ENCODE data around the gene RUNDC3A. TPM values are rescaled to one million over a fixed set of nuclear protein-coding genes. Genes with fewer than 3 reads are reported as not detected.
A peak's percentile ranks its signal among the peaks of the same experiment; 100 is the strongest.

The RUNDC3A gene
- total and polyA plus RNA-seq, 2 of the 13 experiments (the other 11 are each of a cell fraction or from before 2014, with no cell fraction given): 0.25 TPM; not detected in 1

DNA sequence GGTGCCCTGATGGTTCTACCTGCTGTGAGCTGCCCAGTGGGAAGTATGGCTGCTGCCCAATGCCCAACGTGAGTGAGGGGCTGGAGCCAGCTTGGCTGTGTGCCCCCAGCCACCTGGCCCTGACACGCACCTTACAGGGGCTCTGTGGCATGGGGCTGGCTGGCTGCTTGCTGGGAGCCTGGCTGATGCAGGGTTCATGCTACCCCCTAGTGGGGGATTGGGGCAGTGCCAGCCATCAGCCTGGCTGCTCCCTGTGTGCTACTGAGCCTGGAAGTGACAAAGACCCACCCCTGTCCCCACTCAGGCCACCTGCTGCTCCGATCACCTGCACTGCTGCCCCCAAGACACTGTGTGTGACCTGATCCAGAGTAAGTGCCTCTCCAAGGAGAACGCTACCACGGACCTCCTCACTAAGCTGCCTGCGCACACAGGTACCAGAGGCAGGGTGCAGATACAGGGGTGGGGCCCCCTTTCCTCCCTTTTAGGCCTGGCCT lies 42.4 kb downstream of the RUNDC3A start (continued):
- TF ChIP-seq ZNF275 (CRISPR knock-in tag; IDR thresholded peaks at IDR 0.05; ENCODE audit: borderline replicate concordance) (no peak), GTF2F1 (IDR thresholded peaks at IDR 0.05; ENCODE audit: low read length) (no peak), ZNF232 (CRISPR knock-in tag; IDR thresholded peaks at IDR 0.05; ENCODE audit: borderline replicate concordance) (no peak), ZNF143 (CRISPR knock-in tag; IDR thresholded peaks at IDR 0.05) (no peak), MTERF4 (CRISPR knock-in tag; IDR thresholded peaks at IDR 0.05) (no peak), ZFP90 (CRISPR knock-in tag; IDR thresholded peaks at IDR 0.05; ENCODE audit: borderline replicate concordance) (peak; percentile 72; the same call in 1 of the 2 replicates), ZNF317 (CRISPR knock-in tag; IDR thresholded peaks at IDR 0.05) (no peak), ZNF569 (CRISPR knock-in tag; IDR thresholded peaks at IDR 0.05; ENCODE audit: borderline replicate concordance) (no peak), SOX5 (CRISPR knock-in tag; IDR thresholded peaks at IDR 0.05; ENCODE audit: borderline replicate concordance) (no peak), FOXP4 (CRISPR knock-in tag; IDR thresholded peaks at IDR 0.05) (no peak), POGZ (CRISPR knock-in tag; IDR thresholded peaks at IDR 0.05) (no peak), ZFP91 (CRISPR knock-in tag; IDR thresholded peaks at IDR 0.05; ENCODE audit: borderline replicate concordance) (peak; percentile 73; the same call in 1 of the 2 replicates), NFATC3 (CRISPR knock-in tag; IDR thresholded peaks at IDR 0.05) (no peak)
- TF ChIP-seq, protein P1, sequence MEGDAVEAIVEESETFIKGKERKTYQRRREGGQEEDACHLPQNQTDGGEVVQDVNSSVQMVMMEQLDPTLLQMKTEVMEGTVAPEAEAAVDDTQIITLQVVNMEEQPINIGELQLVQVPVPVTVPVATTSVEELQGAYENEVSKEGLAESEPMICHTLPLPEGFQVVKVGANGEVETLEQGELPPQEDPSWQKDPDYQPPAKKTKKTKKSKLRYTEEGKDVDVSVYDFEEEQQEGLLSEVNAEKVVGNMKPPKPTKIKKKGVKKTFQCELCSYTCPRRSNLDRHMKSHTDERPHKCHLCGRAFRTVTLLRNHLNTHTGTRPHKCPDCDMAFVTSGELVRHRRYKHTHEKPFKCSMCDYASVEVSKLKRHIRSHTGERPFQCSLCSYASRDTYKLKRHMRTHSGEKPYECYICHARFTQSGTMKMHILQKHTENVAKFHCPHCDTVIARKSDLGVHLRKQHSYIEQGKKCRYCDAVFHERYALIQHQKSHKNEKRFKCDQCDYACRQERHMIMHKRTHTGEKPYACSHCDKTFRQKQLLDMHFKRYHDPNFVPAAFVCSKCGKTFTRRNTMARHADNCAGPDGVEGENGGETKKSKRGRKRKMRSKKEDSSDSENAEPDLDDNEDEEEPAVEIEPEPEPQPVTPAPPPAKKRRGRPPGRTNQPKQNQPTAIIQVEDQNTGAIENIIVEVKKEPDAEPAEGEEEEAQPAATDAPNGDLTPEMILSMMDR (CRISPR knock-in tag; IDR thresholded peaks at IDR 0.05): peak; percentile 91
- TF ChIP-seq, protein P2, sequence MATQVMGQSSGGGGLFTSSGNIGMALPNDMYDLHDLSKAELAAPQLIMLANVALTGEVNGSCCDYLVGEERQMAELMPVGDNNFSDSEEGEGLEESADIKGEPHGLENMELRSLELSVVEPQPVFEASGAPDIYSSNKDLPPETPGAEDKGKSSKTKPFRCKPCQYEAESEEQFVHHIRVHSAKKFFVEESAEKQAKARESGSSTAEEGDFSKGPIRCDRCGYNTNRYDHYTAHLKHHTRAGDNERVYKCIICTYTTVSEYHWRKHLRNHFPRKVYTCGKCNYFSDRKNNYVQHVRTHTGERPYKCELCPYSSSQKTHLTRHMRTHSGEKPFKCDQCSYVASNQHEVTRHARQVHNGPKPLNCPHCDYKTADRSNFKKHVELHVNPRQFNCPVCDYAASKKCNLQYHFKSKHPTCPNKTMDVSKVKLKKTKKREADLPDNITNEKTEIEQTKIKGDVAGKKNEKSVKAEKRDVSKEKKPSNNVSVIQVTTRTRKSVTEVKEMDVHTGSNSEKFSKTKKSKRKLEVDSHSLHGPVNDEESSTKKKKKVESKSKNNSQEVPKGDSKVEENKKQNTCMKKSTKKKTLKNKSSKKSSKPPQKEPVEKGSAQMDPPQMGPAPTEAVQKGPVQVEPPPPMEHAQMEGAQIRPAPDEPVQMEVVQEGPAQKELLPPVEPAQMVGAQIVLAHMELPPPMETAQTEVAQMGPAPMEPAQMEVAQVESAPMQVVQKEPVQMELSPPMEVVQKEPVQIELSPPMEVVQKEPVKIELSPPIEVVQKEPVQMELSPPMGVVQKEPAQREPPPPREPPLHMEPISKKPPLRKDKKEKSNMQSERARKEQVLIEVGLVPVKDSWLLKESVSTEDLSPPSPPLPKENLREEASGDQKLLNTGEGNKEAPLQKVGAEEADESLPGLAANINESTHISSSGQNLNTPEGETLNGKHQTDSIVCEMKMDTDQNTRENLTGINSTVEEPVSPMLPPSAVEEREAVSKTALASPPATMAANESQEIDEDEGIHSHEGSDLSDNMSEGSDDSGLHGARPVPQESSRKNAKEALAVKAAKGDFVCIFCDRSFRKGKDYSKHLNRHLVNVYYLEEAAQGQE (IDR thresholded peaks at IDR 0.05; ENCODE audit: borderline replicate concordance in 1 of 2, low read depth in 1 of 2, low read length in 2 of 2): no peak
